Panc1 (cell line): ENCODE results near the gene RCOR1. TPM values are rescaled to one million over a fixed set of nuclear protein-coding genes. Genes with fewer than 3 reads are reported as not detected.

Experiments used
- ATAC-seq: fragments of 200-7000 bp; cut with Tn5 transposase; 2 replicates; pipeline ENCODE4 v1.9.1; 2020; ENCODE audit warnings: mild to moderate bottlenecking, moderate library complexity
- BruUV-seq: library from RNA; stranded (reverse); fragments of 400-500 nt; replicated peaks from 2 replicates; lab custom pipeline; 2021; lab: Mats Ljungman, UMichigan
- CTCF ChIA-PET: fragments of 300-600 bp; sonication (Branson Sonifier 250); formaldehyde crosslinking; loops from one replicate; lab custom pipeline; 2022; ENCODE audit warnings: antibody characterized with exemption; lab: Charles Lee
- POLR2A ChIA-PET: fragments of 300-600 bp; sonication (Branson Sonifier 250); formaldehyde crosslinking; loops from one replicate; lab custom pipeline; 2022; ENCODE audit warnings: antibody characterized with exemption; lab: Charles Lee
- DNase-seq: peaks from one replicate; pipeline ENCODE4 v3.0.0-alpha.2; 2010; ENCODE audit warnings: low read depth, low spot score
- H3K27ac ChIP-seq: 2 replicates; pipeline ENCODE4 v1.5.1; 2011; ENCODE audit warnings: mild to moderate bottlenecking, low read length, inconsistent platforms
- H3K27me3 ChIP-seq: fragments of 200-500 bp; sonication (Bioruptor generic); 2 replicates; pipeline ENCODE4 v1.6.0; 2014; ENCODE audit warnings: low read length, inconsistent platforms; ENCODE audit not compliant: control insufficient read depth, insufficient read depth
- H3K36me3 ChIP-seq: fragments of 200-500 bp; sonication (Bioruptor generic); 2 replicates; pipeline ENCODE4 v1.5.1; 2014; ENCODE audit warnings: inconsistent platforms, mild to moderate bottlenecking, low read length, moderate library complexity; ENCODE audit not compliant: control insufficient read depth, insufficient read depth
- H3K4me1 ChIP-seq: 2 replicates; pipeline ENCODE4 v1.5.1; 2011; ENCODE audit warnings: inconsistent platforms, mild to moderate bottlenecking, low read length, moderate library complexity; ENCODE audit not compliant: control insufficient read depth, insufficient read depth
- H3K4me3 ChIP-seq, 2 experiments: 2 replicates each; pipeline ENCODE4 v1.5.1; 2011 to 2012; ENCODE audit warnings: low read depth in 2 of 2, low read length in 2 of 2, mild to moderate bottlenecking in 2 of 2, inconsistent platforms in 1 of 2, moderate library complexity in 1 of 2
- H3K9me3 ChIP-seq: fragments of 200-500 bp; sonication (Bioruptor generic); 2 replicates; pipeline ENCODE4 v1.5.1; 2014; ENCODE audit warnings: low read depth, mild to moderate bottlenecking, inconsistent platforms, low read length, moderate library complexity; ENCODE audit not compliant: control insufficient read depth, insufficient read depth
- POLR2AphosphoS5 ChIP-seq: IDR thresholded peaks from 2 replicates; pipeline ENCODE4 v1.6.1; 2012; ENCODE audit warnings: mild to moderate bottlenecking, low read depth, low read length, moderate library complexity
- REST ChIP-seq, 2 experiments: IDR thresholded peaks; 2 replicates each; pipeline ENCODE4 v1.6.1; 2011 to 2012; ENCODE audit warnings: low read depth in 2 of 2, control low read depth in 1 of 2, low read length in 1 of 2, mild to moderate bottlenecking in 1 of 2, moderate library complexity in 1 of 2; ENCODE audit not compliant: insufficient read depth in 1 of 2
- SIN3A ChIP-seq: IDR thresholded peaks from 2 replicates; pipeline ENCODE4 v1.6.1; 2012; ENCODE audit warnings: low read depth, mild to moderate bottlenecking, low read length, moderate library complexity, borderline replicate concordance; ENCODE audit not compliant: insufficient read depth
- TCF7L2 ChIP-seq: IDR thresholded peaks from 2 replicates; pipeline ENCODE4 v1.6.1; 2011; ENCODE audit warnings: mild to moderate bottlenecking, low read depth, low read length, inconsistent platforms
- in situ Hi-C: cut with HindIII; loops from 2 replicates; pipeline ENCODE4 v1.10.0; 2016; ENCODE audit warnings: low sequenced_read_pairs, low pct_unique_long_range_greater_than_20kb
- intact Hi-C: fragments of 100-400 bp; cut with micrococcal nuclease; formaldehyde crosslinking; loops from one replicate; pipeline ENCODE4 v1.10.0; 2022; ENCODE audit not compliant: unreplicated experiment
- total RNA-seq: library from RNA; stranded (reverse); gene quantifications from one replicate; pipeline ENCODE4 v1.2.1, GENCODE V29; 2021; ENCODE audit not compliant: unreplicated experiment
- TF ChIP-seq, protein P1 (sequence below): fragments of 450-650 bp; IDR thresholded peaks from 2 replicates; pipeline ENCODE4 v1.5.1; 2017; ENCODE audit warnings: mild to moderate bottlenecking

RCOR1 gene
- total RNA-seq, 1 experiment from 2014 or later: 27.1 TPM

- Histone ChIP-seq H3K36me3 (no peaks in the 10 kb centered on the region), H3K4me1 (no peaks in the 10 kb centered on the region), H3K9me3 (no peaks in the 10 kb centered on the region), H3K27ac (no peak overlapping the region), H3K27me3 (no peaks in the 10 kb centered on the region), H3K4me3 (no peak overlapping the region)
- intact Hi-C loops: no loop called here
- ATAC-seq (no peak), DNase-seq (no peak)
- BruUV-seq: no TSS peak
- TF ChIP-seq TCF7L2 (no peak), REST (IDR thresholded peaks at IDR 0.05; ENCODE audit: insufficient read depth in 1 of 2, low read depth in 2 of 2, low read length in 1 of 2) (no peak), POLR2AphosphoS5 (no peak), SIN3A (no peak)
- TF ChIP-seq, protein P1, sequence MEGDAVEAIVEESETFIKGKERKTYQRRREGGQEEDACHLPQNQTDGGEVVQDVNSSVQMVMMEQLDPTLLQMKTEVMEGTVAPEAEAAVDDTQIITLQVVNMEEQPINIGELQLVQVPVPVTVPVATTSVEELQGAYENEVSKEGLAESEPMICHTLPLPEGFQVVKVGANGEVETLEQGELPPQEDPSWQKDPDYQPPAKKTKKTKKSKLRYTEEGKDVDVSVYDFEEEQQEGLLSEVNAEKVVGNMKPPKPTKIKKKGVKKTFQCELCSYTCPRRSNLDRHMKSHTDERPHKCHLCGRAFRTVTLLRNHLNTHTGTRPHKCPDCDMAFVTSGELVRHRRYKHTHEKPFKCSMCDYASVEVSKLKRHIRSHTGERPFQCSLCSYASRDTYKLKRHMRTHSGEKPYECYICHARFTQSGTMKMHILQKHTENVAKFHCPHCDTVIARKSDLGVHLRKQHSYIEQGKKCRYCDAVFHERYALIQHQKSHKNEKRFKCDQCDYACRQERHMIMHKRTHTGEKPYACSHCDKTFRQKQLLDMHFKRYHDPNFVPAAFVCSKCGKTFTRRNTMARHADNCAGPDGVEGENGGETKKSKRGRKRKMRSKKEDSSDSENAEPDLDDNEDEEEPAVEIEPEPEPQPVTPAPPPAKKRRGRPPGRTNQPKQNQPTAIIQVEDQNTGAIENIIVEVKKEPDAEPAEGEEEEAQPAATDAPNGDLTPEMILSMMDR: no peak
- CTCF ChIA-PET: no interaction called here
- in situ Hi-C loops: no loop called here
- POLR2A ChIA-PET: no interaction called here
These were observed 31.8 kb upstream of the RCOR1 start for GRCh38 chr14:102560458-102561261.

DNA sequence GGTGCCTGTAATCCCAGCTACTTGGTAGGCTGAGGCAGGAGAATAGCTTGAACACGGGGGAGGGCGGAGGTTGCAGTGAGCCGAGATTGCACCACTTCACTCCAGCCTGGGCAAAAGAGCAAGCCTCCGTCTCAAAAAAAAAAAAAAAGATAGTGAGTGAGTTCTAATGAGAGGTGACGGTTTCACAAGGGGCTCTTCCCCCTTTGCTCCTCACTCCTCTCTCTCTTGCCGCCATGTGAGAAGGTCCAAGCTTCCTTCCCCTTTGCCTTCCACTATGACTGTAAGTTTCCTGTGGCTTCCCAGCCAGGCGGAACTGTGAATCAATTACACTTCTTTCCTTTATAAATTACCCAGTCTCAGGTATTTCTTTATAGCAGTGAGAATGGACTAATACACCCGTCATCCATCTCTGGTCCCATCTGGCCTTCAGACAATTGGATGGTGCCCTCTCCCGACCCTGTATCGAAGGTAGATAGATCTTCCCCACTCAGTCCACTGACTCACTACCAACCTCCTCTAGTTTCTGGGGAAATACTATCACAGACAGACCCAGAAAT, 27.0 kb upstream of the RCOR1 start:
- no peaks in the 10 kb centered on the region for H3K4me1 ChIP-seq
- H3K9me3 ChIP-seq: no peaks in the 10 kb centered on the region
- in situ Hi-C loops (no loop called here), intact Hi-C loops (no loop called here)
- DNase-seq (no peak), ATAC-seq (no peak)
- no peaks in the 10 kb centered on the region for H3K27me3 ChIP-seq
- H3K36me3 ChIP-seq: no peaks in the 10 kb centered on the region
- no peak overlapping the region for H3K4me3 ChIP-seq
- CTCF ChIA-PET: no interaction called here
- TF ChIP-seq, protein P1: no peak
- TF ChIP-seq SIN3A: no peak
- no peak for TF ChIP-seq POLR2AphosphoS5
- TF ChIP-seq TCF7L2: no peak
- no peak for TF ChIP-seq REST (IDR thresholded peaks at IDR 0.05; ENCODE audit: insufficient read depth in 1 of 2, low read depth in 2 of 2, low read length in 1 of 2)
- H3K27ac ChIP-seq: no peak overlapping the region
- POLR2A ChIA-PET: no interaction called here
- BruUV-seq: no TSS peak
